Fibroblast of skin of abdomen (primary cell): ENCODE measurements around the gene TEKT5.

Experiments
- DNase-seq: peaks from one replicate; pipeline ENCODE4 v3.0.0-alpha.2; 2013

Gene TEKT5

GRCh38 chr16:10607157-10607556 lies 87.6 kb downstream of the TEKT5 start:
- DNase-seq: no peak

GRCh38 chr16:10606607-10607006 lies 88.1 kb downstream of the TEKT5 start:
- no peak for DNase-seq

- no peak for DNase-seq
Observed at GRCh38 chr16:10605636-10606035, 89.1 kb downstream of the TEKT5 start.

DNA sequence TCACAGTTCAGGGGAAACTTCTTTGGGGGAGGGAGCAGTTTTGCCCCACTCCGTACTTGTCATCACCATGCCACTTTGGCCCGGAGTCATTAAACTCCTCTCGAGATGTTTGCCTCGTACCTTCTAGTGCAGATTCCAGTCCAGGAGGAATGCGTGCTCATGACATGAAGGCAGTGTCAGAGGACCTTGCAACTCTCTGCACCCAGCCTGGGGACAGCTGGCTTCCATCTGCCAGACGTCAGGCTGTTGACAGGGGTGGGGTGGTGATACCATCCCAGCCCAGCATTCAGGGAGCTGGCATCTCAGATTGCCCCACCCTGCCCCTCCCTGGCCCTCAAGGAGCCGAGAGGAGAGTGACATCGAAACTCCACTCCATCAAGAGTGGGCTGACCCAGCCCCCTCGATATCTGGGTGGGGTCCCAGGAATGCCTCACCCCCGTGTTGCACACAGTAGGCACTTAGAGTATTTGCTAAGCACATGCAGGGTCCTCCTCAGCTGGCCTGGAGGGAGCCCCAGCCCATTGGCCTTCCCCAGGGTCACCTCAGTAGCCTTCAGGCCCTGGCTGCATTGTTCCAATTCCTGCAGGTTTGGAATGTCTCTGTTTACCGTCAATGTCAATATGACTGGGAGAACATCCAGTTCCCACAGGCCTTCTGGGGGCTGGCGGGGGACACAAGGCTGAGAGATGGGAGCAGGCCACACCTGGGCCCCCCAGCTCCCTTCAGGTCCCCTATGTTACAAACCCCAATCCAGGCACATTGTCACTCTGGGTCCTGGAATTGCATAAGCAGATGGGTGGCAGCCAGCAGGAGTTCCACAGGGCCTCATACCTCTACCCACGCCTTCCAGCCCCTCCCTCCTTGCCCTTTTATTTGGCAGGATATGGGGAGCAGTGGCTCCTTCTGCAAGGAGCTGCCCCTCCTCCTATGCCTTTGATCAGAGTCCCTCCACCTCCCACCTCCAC lies 93.0 kb downstream of the TEKT5 start:
- DNase-seq: no peak

DNA sequence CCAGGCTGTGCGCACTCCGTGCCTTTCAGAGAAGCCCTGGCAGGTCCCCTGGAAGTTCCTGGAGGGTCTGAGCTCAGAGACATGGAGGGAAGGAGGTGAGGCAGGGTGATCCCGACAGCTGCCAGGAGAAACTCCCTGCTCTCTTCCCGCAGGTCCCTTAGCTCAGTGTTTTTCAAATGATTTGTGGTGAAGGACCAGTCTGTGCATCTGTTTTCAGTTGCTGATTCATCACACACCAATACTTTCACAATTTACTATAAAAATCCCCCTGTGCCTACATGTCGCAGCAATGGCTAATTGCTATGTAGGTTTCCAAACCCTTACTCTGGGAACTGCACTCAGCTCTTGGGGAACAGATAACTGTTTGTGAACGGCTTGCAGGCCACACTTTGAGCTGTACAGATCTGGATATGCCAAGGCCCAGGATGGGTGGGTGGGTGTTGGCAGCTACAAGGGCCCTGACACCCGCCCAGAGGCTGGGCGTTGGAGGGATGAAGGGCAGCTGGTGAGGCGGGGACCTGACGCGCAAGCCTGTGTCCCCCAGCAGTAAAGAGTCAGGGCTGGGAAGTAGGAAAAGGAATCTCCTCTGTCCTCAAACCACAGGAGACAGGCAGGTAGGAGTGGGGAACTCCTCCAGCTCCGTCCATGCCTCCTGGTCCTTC lies 93.8 kb downstream of the TEKT5 start:
- peak; percentile 73 for DNase-seq

- no peak for DNase-seq
Observed at GRCh38 chr16:10599626-10600025, 95.1 kb downstream of the TEKT5 start.

DNA sequence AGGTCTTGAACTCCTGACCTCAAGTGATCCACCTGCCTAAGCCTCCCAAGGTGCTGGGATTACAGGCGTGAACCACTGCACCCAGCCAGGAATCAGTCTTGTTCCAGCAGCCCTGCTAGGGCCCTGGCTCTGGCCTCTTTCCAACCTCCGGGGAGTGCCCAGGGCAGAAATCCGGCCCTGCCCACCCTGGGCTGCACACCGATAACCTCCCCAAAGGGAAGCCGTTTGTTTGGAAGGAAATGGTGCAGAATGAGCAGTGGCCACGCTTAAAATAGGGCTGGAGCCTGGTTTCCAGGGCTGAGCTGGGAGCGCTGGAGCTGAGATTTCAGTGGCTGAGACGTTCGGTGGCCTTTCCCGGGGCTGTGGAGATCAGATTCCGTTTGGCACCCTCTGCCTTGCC lies 96.6 kb downstream of the TEKT5 start:
- DNase-seq: no peak

GRCh38 chr16:10597187-10597601 lies 97.5 kb downstream of the TEKT5 start:
- DNase-seq: no peak

DNA sequence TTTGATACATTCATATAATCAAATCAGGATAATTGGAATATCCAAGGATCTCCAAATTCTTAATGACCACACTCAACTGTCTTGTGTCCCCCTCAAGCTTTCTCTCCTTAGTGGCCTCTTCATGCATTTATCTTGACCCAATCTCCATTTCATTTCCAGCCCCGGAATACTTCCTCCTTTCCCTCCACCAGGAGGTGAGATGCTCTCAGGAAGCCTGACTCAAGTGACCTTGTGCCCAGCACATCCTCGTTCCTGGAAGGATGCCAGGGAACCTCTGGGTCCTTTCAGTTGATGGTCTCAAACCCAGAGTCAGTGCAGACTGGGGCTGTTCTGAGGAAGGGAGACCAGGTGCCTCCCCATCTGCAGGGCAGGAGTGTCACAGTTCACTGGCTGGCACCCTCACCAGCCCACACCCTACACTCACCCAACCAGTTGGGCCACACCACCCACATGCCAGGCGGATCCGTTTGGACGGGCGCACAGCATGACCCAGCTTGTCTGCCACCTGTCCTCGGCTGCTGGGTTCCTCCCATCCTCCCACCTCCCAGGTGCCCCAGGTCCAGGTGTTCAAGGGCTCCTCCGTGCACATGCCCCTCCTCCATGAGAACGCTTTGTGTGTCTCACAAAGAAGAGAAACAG lies 100.3 kb downstream of the TEKT5 start:
- DNase-seq: no peak

DNA sequence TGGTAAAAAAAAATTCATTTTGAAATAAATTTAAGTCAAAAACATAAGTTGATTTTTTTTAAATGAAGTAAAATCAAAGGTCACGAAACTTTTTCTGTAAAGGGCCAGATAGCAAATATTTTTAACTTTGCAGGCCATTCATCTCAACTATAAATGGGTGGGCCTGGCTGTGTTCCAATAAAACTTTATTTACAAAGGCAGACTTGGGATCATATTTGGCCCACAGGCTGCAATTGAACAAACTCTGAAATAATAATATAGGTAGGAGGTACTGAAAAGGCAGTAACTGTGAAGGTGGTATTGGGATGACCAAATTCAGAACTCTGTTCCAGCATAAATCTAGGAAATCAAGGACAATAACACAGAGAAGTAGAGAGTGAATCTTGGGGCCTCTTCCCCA lies 102.1 kb downstream of the TEKT5 start:
- no peak for DNase-seq

- DNase-seq: no peak
Observed at GRCh38 chr16:10590342-10590741, 104.4 kb downstream of the TEKT5 start.

DNA sequence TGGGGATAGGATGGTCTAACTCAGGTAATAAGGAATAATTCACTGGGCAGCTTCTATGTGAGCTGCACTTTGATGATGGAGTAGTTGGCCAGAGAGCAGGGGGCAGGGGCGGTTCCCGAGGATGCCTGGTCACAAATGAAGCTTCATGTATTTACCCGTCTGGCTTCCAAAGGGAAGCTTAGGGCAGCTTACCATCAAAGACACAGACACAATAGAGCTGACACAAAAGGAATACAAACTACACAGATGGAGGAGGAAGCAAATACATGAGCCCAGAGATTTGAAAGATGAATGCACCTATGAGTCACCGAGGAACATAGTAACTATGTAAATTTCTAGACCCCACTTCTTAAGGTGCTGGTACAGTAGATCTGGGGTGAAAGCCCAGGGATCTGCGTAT lies 105.6 kb downstream of the TEKT5 start:
- DNase-seq: no peak

DNA sequence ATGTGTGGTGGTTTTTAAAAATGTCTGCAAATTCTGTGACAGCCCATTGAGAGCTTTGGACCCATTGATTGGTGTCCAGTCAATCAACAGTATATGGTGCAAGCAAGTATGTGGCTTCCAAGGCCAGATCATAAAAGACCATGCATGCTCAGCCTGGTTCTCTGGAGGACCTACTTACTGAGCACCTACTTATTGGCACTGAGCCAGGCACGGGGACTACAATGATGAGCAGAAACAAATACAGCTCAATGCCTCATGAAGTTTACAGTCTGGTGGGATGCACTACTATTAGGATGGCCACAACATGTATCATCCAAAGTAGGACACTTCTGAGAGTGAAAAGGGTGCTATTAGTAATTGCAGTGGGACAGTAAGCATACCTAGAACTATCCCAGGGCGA lies 107.1 kb downstream of the TEKT5 start:
- no peak for DNase-seq

GRCh38 chr16:10584981-10585438 lies 109.7 kb downstream of the TEKT5 start:
- peak; percentile 80 for DNase-seq

GRCh38 chr16:10583269-10583668 lies 111.5 kb downstream of the TEKT5 start:
- DNase-seq: no peak

DNA sequence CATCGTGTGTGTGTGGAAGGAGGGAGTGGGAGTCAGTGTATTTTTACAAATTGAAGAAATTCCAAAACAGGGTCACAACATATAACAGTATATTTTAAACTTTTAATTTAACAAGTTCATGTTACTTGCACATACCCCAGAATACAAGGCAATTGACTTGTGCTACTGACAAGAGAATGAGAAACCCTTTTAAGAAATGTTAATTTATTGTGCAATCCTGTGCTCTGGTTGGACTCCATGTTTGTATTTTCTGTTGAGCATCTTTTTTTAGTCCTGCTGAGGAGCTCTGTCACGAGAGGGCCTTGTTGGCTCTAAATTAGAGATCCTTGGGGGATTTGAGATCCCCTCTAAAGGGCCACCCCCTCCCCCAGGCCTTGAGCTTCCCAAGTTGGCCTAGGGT lies 113.2 kb downstream of the TEKT5 start:
- no peak for DNase-seq

DNA sequence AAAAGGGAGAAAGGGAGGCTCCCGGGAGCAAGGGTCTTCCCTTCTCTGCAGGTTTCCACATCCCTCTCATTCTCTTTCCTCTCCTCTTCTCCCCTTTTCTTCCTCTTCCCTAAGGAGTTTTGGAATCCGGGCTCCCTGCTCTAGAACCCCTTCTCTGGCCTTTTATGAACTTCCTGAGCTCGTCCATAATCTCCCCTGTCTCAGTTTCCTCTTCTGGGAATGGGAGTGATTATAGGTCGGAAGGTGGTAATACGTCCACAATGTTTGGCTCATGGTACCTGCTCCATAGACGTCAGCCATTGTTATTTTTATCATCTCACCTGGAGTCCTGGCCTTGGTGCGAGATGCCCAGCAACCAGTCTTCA lies 113.9 kb downstream of the TEKT5 start:
- DNase-seq: no peak

DNA sequence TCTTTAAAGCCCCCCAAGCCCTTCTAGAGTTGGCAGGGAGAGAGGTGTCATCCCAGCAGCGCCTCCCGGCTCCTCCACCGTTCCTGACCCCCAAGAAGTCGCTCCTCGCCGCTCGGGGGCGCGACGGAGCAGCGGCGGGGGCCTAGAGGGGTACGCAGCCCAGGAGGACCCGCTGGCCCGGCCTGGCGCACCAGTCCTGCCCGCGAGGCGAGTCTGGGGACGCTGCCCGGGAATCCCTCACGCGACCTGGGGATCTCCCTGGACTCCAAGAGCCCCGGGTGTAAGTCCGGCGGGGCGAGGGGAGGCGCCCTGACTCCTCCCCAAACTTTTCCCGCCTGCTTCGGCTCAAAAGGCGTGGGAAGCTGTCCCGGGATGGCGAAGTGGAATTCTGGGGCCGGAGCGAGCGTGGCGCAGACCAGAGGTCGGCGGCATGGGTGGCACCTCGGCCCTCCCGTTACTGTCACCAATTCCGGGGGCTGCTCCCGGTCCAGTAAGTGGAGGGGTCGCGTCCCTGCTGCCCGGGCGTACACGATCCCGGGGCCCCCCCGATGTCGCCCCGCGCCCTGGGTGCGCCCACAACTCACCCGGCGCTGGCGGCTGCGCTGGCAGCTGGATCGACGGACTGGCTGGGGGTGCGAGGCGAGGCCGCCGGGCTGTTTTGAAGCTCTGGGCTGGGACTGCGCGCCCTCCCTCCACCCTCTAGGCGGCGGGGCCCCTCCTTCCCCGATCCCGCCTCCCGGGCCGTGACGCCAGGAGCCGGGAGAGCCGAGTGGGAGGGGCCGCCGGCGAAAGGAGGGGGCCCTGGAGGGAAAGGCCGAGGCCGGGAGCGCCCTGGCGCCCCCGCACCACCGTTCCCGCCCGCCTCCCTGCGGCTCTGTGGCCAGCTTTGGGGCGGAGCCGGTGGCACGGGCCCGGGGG lies 114.5 kb downstream of the TEKT5 start, which contains the start of gene EMP2:
EMP2 (minus strand) TSS at position 634 of the 918 bp plus-strand sequence. CDS start 32,981 bp downstream, outside the sequence.
- peak; percentile 79 for DNase-seq

- DNase-seq: no peak
Observed at GRCh38 chr16:10579575-10579964, 115.2 kb downstream of the TEKT5 start.

- no peak for DNase-seq
Observed at GRCh38 chr16:10578474-10579316, 116.0 kb downstream of the TEKT5 start.
